Fibroblast of lung (primary cell): ENCODE data around the gene PLCXD3.

ENCODE experiments used
- EZH2 ChIP-seq: IDR thresholded peaks from 2 replicates; pipeline ENCODE4 v1.5.1; 2012; ENCODE audit warnings: low read length, control low read depth, mild to moderate bottlenecking; ENCODE audit errors: missing control alignments
- TF ChIP-seq, protein P1 (sequence below), 2 donors: IDR thresholded peaks in 1 of 2; conservative IDR thresholded peaks in 1 of 2; 1 replicate in 1 of 2; 2 replicates in 1 of 2; pipeline ENCODE4 v1.5.1; 2011 to 2012; ENCODE audit warnings: low read length in 2 of 2, control low read depth in 1 of 2, inconsistent platforms in 1 of 2, low read depth in 1 of 2, mild to moderate bottlenecking in 1 of 2

DNA sequence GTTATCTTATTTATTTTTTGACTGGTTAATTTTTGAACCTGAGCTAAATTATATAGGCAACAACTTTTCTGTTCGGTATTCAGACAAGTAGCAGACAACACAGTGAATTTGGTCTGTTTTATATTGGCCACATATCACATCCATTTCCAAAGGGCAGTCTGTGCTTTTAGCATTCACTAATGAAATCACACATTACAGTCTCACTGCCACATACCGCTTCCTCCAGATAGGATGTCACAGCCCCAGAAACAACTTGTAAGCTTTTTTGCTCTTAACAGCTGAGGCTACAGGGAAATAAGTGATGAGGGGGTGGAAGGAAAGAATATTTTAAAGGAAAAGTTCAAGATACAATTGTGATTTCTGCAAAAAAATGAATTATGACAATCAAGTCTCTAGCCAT lies 140.6 kb downstream of the PLCXD3 start:
- TF ChIP-seq, protein P1, sequence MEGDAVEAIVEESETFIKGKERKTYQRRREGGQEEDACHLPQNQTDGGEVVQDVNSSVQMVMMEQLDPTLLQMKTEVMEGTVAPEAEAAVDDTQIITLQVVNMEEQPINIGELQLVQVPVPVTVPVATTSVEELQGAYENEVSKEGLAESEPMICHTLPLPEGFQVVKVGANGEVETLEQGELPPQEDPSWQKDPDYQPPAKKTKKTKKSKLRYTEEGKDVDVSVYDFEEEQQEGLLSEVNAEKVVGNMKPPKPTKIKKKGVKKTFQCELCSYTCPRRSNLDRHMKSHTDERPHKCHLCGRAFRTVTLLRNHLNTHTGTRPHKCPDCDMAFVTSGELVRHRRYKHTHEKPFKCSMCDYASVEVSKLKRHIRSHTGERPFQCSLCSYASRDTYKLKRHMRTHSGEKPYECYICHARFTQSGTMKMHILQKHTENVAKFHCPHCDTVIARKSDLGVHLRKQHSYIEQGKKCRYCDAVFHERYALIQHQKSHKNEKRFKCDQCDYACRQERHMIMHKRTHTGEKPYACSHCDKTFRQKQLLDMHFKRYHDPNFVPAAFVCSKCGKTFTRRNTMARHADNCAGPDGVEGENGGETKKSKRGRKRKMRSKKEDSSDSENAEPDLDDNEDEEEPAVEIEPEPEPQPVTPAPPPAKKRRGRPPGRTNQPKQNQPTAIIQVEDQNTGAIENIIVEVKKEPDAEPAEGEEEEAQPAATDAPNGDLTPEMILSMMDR (conservative IDR thresholded peaks at IDR 0.05 in 1 of 2, IDR thresholded peaks at IDR 0.05 in 1 of 2; ENCODE audit: low read depth in 1 of 2, low read length in 2 of 2), result no peak
- no peak for TF ChIP-seq EZH2
